Umbilical cord (tissue), 2 donors: ENCODE data around the gene CDC42. TPM values are rescaled to one million over a fixed set of nuclear protein-coding genes. Genes with fewer than 3 reads are reported as not detected.

ENCODE experiments used
- DNase-seq: peaks from one replicate; pipeline ENCODE4 v3.0.0-alpha.2; 2015; ENCODE audit warnings: low spot score
- total RNA-seq: library from RNA; depleted of rRNA; stranded (reverse); fragments of >200 nt; gene quantifications from one replicate; pipeline ENCODE4 v1.2.3, GENCODE V29; 2014; ENCODE audit warnings: low replicate concordance; ENCODE audit not compliant: insufficient read depth

The CDC42 gene
- total RNA-seq, 1 donor from 2014 or later: 412 TPM

DNA sequence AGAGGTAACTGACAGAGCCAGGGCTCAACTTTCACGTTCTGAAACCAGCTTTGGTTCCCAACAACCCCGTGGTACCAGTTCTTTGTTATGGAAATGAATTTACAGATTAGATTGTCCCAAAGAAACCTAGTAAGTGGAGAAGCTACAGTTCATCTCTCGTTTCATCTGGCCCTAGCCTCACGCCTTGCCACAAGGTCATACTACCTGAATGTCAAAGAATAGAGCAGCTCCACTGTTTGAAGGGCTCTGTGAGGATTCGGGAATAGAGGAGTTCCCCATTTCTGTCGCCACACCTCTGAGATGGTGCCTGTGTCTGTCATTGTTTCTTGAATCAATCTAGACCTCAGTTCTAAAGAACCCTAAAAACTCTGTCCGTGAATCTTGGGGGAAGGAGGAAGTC is 15.0 kb upstream of the CDC42 start:
- DNase-seq: no peak

DNA sequence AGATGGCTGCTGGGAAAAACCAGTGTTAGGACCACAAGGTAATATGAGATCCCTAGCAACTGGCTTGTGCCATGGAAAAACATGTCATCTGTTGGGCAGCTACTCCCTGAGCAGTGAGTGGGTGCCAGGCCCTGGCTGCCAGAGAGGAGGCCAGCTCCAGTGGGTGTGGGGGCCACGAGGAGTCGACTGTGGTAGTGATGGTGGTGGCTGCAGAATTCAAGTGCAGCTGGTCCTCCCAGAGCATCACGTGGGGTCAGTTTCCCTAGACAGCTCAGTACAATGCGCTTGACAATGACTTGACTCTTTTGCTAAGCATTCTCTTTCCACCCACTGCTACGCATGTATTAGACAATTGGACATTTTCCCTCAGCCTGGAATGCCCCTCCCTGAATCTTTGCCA is 14.5 kb upstream of the CDC42 start:
- no peak for DNase-seq

DNA sequence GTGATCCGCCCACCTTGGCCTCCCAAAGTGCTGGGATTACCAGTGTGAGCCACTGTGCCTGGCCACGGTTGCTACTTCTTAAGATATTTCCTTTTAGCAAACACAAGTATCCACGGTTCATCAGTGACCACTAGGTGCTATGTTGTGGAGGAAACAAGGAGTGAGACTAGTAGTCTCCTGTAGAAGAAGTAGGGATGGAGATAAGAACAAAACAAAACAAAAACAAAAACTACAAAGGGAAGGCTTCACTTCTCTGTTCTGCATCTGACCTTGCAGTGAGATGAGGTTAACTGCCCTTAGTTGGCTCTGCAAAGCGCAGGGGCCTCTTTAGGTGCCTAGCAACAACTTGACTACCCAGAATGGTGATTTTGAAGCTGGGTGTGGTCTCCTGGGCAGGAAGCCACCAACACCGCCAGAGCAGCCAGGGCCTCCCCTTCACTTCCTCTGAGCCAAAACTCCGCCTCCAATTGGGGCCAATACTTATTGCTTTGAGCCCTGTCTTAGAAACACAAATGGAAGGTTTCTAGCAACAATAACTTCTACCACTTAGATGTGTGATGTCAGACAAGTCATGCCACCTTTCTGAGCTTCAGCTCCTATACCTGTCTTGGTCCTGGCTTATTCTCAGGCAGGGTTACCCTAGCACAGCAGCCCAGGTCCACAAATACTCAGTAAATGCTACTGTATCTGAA is 12.8 kb upstream of the CDC42 start:
- DNase-seq: peak; percentile 94

DNA sequence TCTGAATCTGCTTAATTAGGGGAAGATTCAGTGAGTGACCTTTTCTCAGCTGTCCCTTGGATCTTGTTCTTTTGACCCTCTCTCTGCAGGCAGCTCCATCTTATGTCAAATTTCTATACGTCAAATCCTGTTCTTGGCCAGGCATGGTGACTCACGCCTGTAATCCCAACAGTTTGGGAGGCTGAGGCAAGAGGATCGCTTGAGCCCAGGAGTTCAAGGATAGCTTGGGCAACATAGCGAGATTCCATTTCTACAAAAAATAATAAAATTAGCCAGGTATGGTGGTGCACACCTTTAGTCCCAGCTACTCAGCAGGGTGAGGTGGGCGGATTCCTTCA is 12.3 kb upstream of the CDC42 start:
- DNase-seq: no peak

DNA sequence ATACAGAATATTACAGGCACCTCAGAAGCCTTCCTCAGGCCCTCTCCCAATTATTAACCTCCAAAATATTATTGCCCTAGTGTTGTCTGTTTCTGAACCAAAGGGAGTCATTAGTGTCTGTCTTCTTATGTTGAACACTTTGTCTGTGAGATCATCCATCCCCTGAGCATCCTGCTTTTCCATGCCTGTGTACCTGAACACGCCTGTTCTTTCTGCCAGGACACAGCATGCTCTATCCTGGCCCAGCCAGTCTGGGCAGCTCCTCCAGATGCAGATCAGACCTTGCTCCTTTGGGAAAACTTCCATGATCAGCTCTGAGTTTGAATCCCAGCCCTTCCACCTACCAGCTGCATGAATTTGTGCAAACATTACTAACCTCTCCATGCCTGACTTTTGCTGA is 11.0 kb upstream of the CDC42 start:
- no peak for DNase-seq

DNA sequence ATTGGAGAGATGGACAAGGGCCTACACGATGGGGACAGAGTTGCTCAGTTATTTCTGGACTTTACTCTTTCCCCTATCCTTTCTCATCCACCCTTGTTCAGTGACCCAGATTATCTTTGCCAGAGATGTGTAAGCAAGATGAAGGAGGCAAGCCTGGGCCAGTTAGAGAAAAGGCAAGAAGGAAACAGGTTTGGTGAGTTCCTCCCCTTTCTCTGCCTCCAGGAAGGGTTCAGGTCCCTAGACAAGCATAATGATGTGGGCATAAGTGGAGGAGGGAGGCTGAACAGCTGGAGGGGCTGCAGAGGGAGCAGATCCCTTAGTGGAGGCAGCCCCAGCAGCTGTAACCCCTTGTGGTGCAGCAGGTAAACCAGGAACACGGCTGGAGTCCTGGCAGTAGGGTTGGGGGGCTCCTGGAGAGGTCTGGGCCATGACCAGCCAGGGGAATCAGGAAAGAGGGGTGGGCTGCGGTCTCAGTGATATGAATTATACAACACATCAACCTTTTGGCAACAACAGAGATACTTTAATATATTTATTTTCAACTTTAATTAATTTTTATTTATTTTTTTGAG is 9.2 kb upstream of the CDC42 start:
- peak; percentile 83 for DNase-seq

DNA sequence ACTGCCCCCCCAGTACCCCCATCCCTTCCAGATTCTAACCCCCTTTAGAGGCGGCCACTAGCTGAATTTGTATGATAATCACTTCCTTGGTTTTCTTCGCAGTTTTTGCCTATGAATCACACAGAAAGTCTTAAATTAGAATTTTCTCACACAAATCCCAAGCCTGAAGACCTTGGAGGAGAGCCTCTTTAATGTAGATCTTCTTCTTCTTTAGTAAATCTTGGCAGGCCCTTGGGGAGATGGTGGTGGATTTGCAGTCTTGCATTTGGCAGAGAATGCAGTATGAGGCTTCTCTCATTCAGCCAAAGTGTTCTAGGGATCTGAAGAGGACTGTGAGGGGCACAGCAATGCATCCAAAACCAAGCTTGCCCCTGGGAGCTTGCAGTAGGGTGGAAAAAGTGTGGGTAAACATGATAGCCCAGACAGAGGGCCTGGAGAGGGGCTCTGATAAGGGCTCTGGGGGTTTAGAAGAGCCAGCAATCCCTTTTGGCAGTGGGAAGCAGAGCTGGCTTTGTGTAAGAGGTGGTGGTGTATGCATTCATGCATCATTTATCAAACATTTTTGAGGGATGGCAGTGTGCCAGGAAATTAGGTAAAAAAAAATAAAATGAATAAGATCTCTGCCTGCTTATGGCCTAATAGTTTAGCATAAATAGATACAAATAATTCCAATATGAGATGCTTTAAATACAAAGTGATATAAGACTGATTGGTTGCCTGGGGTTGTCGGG is 7.7 kb upstream of the CDC42 start:
- DNase-seq: peak; percentile 91

DNA sequence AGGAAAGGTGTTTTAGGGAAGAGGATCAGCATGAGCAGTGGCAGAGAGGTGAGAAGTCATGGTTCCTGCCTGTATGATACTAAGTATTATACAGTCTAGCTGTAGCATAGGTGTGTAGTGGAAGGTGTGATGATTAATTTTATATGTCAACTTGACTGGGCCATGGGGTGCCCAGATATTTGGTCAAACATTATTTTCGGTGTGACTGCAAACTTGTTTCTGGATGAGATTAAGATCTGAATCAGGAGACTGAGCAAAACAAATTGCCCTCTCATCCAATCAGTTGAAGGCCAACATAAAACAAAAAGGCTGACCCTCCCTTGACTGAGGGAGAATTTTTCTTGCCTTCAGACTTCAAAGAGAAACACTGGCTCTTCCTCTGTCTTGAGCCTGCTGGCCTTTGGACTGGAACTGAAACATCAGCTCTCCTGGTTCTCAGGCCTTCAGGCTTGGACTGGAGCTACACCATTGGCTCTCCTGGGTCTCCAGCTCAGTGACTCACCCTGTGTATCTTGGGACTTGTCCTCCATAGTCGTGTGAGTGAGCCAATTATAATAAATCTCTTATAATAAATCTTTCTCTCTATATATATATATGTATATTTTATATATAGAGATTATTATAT is 6.8 kb upstream of the CDC42 start:
- no peak for DNase-seq

DNA sequence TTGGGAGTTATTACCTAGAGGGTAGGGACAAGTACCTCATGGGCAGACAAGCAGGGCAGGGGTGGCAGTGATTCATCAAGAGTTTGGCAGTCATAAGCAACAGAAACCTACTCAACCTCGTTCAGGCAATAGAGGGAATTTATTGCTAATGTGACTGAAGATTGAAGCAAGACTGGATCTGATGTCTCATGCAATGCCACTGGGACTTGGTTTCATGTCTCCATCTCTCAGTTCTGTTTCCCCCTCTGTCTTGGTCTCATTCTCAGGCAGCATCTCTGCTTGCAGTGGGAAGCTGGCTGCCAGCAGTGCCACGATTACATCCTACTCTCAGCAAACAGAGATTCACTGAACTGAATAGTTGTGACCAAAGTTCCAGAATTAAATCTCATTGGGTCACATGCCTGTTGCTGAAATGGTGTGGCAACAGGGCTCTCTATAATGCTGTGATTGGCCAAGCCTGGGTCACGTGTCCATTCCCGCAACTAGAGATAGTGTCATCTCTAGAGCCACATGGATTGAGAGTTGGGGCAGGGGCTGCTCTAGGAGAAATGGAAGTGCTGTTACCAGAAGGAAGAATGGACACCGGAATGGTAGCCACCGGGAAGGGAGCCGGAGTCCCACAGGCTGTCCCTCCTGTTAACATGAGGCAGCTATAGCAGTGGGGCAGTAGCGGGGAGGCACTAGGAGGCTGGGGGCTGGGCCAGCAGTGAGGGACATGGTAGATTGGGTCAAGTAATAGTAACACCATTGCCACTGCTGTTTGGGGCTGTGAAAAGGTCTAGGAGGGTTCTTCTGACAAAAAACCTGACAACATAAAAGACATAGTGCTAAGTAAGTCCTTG is 3.9 kb upstream of the CDC42 start:
- no peak for DNase-seq

DNA sequence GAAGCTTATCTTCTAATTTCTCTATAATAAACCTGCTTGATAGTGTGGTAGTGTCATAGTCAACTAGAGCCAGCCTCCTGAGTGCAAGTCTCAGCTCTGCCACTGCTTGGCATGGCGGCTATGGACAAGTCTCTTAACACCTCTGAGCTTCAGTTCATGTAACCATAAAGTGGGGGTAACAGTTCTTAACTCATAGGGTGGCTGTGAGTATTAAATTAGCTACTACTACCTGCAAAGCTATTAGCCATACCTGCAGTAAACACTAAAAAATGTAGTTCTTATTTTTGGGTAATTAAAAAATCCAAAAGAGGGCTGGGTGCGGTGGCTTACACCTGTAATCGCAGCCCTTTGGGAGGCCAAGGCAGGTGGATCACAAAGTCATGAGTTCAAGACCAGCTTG is 2.2 kb upstream of the CDC42 start:
- DNase-seq: no peak

DNA sequence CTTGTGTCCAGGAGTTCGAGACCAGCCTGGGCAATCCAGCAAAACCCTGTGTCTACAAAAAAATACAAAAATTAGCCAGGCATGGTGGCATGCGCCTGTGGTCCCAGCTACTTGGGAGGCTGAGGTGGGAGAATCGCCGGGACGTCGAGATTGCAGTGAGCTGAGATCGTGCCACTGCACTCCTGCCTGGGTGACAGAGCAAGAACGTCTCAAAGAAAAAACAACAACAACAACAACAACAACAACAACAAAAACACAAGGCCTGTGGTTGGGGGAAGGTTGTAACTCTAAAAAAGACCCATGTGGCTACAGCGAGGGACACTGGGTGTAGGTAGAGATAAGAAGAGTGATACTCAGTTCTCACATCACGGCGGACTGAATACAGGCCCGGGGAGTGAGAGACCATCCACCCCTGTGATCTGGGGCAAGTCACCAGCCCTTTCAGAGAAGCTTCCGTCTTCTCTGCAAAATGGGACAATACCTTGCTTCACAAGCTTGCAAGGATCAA is 848 bp upstream of the CDC42 start:
- no peak for DNase-seq

DNA sequence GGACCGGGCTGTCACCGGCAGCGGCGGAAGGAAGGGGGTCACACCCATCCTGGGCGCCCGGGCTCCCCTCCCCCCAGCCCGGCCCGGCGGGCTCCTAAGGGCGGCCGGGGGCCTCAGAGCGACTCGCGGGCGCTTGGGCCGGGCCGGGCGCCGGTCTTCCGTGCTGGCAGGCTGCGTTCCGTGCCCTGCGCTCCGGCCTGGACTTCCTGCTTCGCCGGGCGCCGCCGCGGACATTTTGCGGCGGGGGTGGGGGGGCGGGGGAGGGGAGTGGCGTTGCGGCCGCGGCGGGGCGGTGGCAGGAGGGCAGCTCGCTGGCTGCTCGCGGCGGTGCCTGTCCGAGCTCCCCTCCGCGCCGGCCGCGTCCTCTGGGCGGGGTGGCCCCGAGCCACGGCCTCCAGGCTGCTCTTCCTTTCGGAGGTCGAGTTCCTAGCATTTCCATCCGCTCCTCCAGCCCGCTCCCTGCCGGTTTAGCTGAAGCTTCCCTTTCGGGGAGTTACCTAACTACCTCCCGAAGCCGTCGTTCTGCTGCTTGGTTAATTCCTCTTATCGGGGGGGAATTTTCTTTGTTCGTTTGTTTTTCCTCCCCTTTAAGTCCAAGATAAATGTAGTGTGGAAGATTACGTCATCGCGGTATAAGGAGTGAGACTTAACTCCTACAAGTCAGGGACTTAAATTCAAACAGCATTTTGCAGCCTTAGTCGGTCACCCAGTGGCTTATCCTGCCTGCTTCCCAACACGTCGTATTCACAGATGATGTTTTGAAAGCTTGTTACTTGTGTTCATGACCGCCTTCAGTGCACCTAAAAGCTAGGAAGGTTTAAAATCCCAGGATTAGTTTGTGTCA is 730 bp downstream of the CDC42 start:
- DNase-seq: peak; percentile 83

DNA sequence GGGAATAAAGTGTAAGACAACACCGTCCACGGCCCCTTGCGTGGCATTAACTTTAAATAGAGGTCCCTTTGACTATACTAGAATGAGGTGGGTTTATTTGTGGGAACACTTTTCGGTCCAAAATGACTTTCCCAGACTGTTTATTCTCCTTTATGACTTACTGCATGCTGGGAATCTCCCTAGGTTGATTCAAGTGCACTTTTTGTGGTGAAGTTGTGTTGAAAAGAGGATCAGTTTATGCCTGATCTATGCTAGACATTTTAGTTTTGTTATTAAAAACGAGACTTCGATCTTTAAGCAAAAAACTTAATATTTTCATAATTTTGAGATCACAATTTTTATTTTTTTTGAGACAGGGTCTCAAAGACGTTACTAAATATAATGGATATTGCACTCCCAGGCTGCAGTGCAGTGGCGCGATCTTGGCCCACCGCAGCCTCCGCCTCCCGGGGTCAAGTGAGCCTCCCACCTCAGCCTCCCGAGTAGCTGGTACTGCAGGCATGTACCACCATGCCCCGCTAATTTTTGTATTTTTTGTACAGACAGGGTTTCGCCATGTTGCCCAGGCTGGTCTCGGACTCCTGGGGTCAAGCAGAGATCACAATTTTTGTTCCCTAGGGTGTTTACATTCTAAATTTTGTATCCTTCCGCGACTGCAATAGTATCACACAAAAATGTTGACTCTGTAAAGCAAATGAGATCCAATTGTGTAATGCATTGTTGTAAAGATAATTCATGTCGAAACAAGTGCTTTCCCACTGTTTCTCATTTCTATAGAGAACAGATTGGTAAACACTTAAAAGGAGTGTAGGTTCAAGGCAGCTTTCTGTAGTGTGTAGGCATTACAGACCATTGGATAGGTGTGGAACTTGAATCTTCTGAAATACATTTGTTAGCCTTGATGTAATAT is 1.6 kb downstream of the CDC42 start:
- no peak for DNase-seq

DNA sequence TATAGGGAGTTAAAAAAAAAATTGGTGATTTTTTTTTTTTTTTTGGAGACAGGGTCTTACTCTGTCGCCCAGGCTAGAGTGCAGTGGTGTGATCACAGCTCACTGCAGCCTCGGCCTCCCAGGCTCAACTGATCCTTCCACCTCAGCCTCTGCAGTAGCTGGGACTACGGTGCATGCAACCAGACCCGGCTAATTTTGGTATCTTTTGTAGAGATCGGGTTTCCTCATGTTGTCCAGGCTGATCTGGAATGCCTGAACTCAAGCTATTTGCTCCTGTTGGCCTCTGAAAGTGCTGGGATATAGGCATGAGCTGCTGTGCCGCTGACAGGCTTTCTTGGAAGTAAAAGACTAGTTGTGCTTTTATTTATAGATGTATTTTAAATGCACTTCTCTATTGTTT is 3.0 kb downstream of the CDC42 start:
- no peak for DNase-seq

DNA sequence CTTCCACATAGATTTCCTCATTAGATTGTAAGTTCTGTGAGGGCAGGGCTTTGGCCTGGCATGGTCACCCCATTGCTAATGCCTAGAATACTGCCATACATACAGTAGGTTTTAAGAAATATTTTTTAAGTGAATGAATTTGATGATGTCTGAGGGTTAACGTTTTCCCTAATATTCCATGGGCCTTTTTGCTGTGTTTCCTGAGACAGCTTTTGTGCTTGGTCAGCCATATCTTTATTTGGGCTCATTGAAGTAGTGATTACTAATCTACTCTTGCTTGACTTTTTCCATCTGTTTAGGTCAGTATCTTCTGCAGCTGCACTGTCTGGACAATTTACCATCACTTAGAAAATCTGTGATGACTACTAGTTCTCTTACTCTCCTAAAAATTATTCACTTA is 3.5 kb downstream of the CDC42 start:
- peak; percentile 73 for DNase-seq

DNA sequence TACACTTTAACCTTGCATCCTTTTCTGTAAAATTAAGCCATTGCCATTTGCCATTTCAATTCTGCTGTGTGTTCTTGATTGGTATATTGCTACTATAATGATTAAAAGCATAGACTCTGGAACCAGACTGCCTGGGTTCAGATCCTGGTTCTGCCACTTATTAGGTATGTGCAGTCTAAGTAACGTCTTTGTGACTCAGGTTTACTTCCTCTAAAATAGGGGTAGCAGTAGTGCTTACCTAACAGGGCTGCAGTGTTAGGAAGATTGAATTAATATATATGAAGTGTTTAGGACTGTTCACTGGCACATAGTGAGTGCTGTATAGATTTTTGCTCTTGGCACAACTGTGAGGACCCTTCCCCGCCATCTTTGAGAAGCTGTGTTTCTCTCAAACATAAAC is 4.4 kb downstream of the CDC42 start:
- DNase-seq: no peak

DNA sequence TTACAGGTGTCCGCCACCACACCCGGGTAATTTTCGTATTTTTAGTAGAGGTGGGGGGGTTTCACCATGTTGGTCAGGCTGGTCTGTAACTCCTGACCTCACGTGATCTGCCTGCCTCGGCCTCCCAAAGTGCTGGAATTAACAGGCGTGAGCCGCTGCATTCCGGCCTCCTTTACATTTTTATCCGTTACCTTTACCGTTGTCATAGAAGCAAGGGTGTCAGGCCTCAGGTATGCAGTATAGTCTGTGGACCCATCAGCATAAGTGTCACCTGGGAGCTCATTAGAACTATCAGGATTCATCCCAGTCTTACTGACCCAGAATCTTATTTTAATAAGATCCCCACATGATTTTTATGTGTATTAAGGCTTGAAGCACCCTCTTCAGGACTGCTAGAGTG is 5.4 kb downstream of the CDC42 start:
- DNase-seq: no peak

DNA sequence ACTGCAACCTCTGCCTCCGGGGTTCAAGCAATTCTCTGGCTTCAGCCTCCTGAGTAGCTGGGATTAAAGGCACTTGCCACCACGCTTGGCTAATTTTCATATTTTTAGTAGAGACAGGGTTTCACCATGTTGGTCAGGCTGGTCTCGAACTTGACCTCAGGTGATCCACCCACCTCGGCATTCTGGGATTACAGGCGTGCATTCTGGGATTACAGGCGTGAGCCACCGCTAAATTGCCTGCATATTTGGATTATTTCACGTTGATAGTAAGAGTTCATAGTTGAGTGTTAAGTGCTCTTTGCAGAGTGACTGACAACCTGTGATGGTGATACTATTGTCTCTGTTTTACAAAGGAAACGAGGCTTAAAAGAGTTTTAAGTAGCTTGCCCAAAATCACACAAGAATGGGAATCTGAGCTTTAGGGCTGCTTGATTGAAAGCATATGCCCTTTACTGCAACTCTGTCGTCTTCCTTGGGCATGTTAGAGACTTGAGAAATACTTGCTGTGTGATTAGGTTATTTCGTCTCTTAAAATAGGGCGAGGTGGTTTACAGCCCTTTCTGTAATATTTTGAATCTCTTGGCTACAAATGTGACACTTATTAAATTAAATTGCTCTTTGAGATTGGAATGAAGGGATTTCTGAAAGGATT is 12.4 kb downstream of the CDC42 start:
- no peak for DNase-seq

DNA sequence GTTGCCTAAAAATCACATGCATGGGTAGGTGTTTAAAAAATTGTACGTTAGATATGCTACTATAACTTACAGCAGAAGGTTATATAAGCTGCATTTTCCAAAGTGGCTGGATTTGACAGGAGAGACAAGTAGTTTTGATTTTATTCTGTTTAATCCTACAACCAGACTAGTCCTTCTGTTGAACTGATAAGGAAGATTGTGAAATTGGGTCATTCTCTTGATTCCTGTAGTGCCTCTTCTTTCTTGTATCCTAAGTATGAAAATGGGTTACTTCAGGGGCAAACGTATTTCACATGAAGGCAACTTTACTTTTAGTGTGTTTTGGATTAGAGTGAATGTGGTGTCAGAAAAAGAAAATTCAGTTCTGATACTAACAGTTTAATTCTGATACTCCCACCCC is 19.0 kb downstream of the CDC42 start:
- DNase-seq: peak; percentile 53
